Hypothalamus (tissue), 51 donors: ENCODE results near the gene ALX4.
A peak's percentile ranks its signal among the peaks of the same experiment; 100 is the strongest.

Experiments used
- DNase-seq, 51 donors: peaks; one replicate each; lab custom pipeline; 2025; lab: John Stamatoyannopoulos, UW

The ALX4 gene

DNA sequence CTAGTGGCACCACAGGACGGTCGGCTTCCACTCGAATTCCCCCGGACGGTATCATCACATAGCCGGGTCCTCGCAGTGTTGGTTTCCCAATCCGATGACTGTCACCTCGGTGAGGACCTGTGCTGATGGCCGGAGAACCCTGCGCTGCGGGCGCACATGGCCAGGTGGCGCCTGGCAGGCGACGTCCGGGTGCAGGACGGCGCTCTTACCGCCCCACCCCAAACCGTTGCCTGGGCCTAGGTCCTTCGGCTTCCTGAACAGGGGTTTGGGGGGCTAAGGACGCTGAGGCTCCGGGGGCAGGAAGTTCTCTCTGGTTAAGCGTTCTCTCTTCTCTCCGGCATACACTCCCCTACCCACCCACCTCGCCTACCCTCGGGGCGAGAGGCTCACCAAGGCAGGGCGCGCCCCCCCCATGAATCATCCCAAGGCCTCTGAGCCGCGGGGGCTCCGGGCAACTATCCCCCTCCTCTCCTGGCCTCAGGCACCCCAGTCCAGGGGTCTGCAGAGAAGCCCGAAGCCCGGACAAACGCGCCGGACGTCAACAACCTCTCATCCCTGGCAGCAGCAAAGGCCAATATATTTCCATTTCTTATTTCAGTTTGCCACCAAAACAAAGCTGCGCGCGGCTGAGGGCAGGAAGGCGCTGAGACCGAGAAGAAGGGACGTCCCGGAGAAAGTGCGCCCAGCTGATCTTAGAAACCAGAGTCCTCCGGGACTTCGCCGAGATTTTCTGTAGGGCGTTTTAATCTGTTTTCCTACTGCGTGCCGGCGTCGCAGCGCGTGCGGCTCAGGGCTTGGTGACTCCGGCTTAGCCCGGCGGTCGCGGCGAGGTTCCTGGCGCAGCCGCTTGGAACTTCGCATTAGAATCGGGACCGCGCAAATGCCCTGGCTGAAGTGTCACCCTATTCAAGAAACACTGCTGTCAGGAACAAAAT, 5.6 kb downstream of the ALX4 start:
- no peak for DNase-seq

DNA sequence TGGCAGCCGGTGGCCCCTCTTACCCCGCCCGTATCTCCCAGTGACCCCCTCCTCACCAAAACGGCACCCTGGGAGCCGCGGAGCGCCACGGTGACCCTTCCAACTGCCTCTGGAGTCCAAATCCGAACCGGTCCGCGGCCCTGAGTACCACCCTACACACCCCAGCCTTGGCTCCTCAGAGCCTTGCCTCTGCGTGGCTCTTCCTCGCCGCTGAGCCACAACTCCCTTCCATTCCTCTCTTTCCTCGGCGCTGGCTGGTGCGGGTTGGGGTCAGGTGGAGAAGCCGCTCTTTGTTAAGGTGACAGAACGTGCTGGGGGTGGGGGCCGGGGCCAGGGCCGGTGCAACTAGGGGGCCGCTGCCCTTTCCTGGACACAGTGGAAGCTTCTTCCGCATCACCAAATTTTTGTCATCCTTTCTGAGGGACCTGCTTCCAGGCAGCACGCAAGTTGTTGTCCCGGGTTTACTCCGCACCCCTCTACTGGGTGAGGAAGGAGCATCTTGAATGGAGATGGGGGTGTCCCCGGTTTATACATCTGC, 6.5 kb downstream of the ALX4 start:
- DNase-seq: no peak

DNA sequence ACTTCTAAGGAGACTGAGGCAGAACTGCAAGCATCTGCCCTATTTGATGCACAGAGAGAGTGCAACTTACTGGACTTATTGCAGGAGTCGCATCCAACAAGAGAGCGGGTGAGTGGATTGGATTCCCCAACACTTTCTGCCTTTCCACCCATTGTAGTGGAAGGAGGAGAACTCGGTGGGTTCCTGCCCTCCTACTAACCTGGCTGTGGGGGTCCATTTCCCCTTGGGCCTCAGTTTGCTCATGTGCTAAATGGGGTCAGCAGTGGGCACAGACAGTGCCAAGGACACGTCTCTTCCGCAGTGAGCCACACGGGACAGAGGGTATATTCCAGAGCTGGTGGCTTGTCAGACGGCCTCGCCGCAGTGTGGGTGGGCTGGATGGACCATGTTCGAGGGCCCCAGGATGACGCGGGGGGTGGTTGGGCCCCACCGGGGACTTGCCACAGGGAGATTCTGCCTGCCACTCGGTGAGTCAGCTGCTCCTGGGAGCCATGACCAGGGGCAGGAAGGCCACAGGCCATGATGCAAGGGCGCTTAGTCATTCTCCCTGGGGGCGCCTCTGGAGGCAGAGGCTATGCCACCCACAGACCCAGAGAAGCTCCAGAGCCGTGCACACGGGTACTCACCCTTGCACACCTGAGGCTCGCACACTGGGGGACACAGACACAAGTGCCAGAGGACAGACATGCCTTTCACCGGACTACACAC, 8.2 kb downstream of the ALX4 start:
- DNase-seq: no peak

DNA sequence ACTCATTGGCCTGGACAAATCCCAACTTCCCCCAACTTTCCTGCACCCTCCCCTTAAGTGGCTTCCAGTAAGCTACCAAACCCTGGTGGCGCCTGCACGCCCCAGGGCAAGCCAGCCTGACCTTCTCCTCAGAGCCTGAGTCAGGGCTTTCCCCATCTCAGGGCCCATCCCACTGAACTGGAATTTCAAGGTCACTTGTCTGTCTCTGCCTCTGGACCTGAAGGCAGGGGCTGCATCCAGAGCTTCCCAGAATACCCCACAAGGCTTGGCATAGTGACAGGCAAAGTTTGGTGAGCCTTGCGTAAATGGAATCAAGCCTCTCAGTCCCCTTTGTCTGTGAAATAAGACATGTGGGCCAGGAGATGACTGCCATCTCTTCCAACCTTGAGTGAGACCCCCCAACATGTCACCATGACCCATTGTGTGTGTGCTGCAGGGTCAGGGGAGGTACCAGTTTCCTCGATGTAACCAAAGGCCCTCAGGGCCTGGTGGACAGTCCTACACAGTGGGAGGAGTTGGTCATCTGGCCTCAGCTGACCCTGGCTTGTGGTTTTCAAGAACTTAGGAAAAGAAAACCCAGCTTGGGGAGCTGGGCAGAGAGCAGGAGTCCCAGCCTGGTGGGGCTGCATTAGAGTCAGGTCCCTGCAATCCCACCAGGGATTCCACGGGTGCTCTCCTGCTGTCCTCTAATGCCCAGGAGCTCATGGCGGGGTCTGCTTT, 8.9 kb downstream of the ALX4 start:
- no peak for DNase-seq

DNA sequence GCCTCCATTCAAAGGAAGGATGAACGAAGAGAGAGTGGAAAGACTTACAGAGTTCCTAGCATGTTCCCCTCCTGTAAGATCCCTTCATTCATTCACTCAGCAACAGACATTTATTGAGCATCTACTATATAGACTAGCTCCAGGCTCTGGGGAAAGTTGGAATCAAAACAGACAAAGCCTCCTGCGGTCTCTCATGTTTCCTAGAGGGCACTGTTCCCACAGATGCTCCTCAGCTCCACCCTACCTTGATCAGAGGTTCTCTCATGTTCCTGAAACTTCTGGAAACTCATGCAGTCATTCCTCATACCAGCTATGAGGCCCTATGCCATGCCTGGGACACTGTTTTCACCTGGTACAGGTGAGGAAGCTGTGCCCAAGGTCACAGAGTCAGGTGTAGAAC, 11.1 kb downstream of the ALX4 start:
- no peak for DNase-seq

DNA sequence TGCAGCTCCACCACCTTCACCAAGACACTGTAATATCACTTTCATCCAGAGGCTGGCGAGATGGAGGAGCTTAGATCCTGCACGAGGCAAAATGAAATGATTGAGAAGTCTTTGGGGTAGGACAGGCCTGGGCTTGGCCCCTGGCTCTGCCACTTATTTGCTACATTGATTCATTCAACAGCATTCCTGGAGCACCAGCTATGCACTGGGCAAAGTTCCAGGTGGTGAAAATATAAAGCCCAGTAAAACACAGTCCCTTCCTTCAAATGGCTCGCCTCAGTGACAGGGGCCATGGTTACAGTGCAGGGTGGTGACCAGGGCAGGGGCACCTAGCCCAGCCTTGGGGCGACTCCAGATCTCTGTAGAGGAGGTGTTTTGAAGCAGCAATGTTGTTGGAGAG, 19.7 kb downstream of the ALX4 start:
- no peak for DNase-seq

DNA sequence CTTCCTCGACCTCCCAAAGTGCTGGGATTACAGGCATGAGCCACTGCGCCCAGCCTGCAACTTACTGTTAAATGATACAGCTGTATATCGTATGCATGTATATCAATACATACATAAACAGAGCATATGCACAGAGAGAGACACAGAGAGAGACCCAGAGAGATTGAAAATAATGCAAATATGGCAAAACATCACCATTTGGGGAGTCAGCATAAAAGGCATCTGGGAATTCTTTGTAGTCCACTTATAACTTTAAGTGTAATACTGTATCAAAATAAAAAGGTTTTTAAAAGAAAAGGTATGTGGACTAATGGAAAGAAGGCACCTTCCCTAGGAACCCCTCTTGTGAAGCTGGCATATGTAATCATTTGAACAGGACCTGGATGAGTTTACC, 21.8 kb downstream of the ALX4 start:
- DNase-seq: no peak

DNA sequence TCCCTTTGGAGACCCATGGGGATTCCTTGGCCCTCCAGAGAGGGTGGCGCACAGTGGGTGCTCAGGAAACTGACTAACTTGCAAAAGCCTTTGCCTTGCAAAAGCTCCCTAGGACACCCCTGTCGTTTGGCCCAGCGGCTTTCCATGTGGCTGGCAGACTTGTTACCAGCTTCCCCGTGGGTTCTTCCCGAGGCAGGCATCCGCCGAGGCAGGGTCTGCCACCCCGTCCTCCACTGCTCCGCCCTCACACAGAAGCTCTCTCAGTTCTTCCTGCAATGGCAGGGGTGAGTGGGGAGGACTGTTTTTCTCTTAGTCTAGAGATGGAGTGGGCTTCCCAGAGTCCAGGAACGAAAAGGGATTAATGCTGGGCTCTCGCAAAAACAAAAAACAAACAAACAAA, 23.0 kb downstream of the ALX4 start:
- no peak for DNase-seq

DNA sequence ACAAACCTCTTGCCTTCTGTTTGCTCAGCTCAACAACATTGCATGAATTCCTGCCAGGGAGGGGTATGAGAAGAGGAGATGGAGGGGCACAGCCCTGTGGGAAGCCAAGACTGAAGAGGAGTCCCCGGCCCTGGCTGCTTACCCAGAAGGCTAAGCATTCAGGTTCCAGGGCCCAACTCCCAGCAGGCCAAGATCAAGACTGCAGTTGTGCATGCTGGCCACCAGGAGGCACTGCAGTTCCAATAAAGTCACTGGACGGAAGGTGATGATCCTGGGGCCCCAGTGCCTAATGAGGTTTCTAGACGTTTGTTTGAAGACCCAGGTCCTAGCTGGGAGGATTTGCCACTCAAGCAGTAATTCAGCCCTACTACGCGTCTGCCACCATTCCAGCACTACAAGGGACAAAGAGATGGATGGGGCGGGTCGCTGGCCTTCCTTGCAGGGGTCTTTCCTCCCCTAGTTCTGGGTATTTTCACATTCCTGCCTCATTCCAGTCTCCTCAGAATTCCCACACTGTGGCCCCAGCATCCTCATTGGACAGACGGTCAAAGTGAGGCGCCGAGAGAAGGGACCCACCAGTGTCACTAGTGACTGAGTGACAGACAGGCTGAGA, 23.6 kb downstream of the ALX4 start:
- peak in 22 of 51 donors; percentile 2 to 51 (median 13) for DNase-seq

DNA sequence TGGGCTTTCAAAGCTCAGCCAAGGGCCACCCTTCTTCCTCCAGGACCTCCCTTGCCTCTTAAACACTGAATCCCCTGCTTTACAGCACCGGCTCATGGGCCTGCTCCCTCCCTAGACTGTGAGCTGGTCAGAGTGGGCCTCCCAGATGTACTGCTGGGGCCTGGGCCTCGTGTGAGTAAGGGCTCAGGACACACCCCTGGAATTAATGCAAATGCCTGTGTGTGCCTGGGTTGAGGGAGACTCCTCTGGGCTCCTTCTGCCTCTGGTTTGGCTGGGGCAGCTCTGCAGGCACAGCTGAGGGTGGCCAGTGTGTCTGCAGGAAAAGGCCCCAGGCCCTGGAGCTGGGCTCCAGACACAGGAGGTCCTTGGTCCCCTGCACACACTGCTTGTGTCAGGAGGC, 24.2 kb downstream of the ALX4 start:
- no peak for DNase-seq

DNA sequence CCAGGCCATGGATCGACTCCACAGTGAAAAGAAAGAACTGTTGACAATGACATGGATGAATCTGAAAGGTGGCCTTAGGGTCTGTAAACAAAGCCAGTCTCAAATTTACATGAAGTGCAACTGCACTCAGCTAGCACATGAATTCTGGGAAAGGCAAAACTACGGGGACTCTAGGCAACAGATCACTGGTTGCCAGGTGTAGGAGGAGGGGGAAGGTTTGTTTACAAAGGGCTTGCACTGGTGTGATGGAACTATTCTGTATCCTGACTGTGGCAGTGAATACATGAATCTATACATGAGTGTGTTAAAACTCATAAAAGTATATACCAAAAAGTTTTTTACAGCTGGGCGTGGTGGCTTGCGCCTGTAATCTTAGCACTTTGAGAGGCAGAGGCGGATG, 27.3 kb downstream of the ALX4 start:
- DNase-seq: no peak

DNA sequence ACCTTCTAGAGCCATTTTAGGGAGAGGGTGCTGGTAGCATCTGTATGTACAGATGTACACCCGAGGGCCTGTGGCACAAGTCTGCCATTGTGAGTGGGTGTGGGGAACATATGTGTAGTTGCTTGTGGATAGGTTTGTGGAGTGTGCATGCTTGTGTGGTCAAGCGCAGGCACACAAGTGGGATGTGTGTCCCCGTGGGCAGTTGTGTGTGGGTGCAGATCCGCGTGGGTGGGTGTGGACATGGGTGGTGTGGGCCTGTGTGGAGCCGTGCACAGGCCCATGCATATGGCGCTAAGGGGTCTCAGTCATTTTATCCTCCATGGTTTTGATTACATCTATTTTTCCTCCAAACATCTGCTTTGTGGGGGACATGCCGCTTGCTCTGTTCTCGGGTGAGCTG, 28.8 kb downstream of the ALX4 start:
- DNase-seq: no peak

DNA sequence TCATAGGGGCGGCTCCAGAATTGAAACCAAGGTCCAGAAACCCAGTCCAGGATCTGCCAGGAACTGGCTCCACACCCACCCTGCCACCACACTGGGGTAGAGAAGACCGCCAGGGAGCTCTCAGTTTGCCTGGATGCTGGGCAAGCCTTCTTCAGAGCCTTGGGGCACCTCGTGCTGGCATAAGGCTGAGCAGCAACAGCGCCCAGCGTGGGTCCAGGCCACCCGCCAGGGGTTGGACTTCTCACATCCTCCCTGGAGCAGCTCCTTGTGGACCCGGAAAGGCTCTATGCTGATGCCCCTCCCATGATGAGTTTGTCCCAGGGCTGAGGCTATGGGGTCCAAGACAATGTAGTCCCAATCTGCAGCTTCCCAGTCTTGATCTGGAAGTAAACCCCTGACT, 29.7 kb downstream of the ALX4 start:
- DNase-seq: no peak

DNA sequence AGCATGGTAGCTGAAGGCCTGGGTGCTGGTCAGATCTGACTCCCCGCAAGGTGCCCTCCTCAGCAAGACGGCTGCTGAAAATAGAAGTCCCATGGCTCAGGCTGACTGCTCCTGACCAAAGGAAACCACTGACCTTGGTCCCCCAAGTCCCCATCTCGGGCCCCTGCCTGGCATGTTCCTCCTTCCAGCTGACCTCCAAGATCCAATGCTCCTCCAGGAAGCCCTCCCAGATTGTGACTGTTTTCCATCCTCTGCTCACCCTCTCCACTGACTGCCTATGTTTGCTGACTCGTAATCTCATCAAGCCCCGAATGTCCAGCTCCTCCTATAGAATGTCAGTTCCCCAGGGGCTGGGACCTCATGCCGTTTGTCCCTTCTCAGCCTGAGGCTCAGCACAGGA, 30.5 kb downstream of the ALX4 start:
- DNase-seq: no peak

DNA sequence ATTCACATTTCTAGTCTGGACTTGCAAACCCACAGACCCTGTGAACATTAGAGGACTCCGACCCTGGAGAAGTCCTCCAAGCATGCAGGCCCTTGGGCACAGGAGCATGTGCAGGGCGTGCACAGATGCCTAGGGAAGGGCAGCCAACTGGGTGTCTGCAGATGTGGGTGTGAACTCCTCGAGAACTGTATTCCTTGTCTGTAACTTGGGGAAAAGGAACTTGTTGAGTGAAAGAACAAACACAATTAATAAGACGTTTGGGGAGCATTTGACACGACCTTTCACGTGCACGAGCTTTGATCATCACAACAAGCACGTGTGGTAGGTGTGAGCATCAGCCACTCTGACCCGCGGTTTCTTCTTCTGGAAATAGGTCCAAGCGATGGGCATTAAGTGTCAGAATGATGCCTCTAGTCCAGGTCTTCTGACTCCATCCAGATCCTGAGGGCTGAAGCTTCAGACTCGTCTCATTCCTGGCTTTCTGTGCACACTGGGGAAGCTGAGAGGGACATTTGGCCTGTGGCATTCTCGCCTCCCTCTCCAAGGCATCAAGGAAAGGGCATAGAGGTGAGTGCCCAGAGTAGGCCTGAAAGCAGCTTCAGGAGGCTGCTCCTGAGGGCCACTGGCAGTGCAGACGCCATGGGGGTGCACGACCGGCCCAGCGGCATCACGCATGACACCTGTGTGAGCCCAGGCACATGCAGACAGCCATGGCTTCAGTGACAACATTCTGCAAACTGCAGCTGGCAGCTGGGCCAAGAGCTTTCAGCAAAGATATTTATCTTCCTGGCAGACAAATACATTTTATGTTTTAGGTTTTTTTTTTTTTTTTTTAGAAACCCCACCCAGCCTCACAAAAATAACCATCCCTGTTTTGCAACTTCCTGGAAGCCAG, 32.5 kb downstream of the ALX4 start:
- DNase-seq: no peak

DNA sequence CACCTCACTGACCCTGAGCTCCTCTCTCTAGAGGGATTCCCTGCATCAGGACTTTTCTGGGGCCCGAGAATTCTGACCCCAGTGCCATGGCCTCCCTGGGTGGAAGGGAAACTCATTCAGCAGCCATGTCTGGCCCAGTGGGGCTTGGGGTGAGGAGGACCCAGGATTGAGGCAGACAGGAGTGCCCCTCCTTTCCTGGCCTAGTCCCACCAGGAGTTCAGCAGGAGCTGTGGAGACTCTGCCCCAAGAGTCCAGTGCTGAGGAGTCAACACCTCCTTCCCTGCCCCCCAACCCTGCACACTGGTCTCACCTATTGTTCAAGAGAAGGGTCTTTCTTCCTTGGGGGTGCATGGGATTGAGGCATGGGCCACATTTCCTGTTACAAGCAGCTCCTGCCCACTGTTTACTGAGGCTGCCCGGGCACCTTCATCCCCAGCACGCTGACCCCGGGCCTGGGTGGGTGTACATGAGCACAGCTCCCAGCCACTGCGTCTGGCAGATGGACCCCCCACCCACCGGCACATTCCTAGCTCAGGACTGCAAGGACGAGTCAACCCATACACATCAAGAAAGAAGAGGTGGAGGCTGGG, 33.9 kb downstream of the ALX4 start:
- DNase-seq: no peak

DNA sequence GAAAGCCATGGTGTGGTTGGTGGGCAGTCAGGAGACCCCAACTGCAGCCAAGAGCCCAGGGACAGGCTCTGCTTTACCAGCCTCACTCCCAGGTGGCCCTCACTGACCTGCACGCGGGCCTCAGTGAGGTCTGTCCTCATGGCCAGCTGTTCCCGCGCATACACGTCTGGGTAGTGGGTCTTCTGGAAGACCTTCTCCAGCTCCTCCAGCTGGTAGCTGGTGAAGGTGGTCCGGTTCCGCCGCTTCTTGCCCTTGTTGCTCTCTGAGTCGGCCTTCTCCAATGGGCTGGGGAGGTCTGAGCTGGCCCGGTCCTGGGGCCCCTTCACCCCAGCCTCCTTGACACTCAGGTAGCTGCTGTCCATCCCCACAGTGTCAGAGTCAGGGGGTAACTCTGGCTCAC, 34.7 kb downstream of the ALX4 start:
- DNase-seq: no peak

DNA sequence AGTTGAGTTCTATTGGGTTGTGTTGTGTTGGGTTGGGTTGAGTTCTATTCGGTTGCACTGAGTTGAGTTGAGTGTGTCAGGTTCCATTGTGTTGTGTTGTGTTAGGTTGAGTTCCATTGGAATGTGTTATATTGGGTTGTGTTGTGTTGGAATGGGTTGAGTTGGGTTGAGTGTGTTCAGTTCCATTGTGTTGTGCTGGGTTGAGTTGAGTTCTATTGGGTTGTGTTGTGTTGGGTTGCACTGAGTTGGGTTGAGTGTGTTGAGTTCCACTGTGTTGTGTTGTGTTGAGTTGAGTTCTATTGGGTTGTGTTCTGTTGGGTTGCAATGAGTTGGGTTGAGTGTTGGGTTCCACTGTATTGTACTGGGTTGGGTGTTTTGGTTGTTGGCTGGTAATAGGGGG, 35.5 kb downstream of the ALX4 start:
- DNase-seq: no peak

DNA sequence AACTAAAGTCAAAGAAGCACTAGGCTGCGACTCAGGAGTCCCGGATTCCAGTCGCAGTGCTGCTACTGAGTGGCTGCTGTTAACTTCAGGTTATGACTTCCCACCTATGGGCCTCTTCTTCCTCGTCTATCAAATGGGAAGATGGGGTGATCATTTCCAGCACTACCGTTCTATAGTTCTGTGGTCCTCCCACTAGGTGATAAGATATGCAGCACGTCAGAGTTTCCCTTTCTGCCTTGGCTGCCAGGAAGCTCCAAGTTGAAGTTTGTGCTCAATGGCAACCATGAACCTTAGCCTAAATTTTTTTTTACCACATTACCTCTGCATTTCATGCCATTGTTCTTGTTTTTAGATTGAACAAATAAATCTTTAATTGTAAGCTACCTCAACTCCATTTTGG, 38.7 kb downstream of the ALX4 start:
- DNase-seq: no peak
